ENCODE measurements around the gene PPP6R2.

PPP6R2 gene

GRCh38 chr22:50487290-50488005, 144.3 kb downstream of the PPP6R2 start:
- DNase-seq (ENCODE audit: low spot score) = no peak

GRCh38 chr22:50488006-50488677, 145.0 kb downstream of the PPP6R2 start:
- no peak for DNase-seq (ENCODE audit: low spot score)

- DNase-seq (ENCODE audit: low spot score) = no peak
Measured at GRCh38 chr22:50488886-50489285, 145.8 kb downstream of the PPP6R2 start.

GRCh38 chr22:50489363-50490243, 146.5 kb downstream of the PPP6R2 start:
- DNase-seq (ENCODE audit: low spot score) = no peak

- no peak for DNase-seq (ENCODE audit: low spot score)
Measured at GRCh38 chr22:50490531-50491308, 147.6 kb downstream of the PPP6R2 start.
